GM21717 (cell line): ENCODE data around the gene STIM1.
"Not testable (repeated sequence)": the region's sequence is repeated elsewhere in the genome, so short reads cannot be mapped to it uniquely, and the experiment has no call there.

Experiments
- ATAC-seq: cut with Tn5 transposase; IDR thresholded peaks from one replicate; pipeline ENCODE4 v1.9.1; 2021; ENCODE audit warnings: mild to moderate bottlenecking, moderate library complexity; ENCODE audit not compliant: unreplicated experiment

STIM1 gene

DNA sequence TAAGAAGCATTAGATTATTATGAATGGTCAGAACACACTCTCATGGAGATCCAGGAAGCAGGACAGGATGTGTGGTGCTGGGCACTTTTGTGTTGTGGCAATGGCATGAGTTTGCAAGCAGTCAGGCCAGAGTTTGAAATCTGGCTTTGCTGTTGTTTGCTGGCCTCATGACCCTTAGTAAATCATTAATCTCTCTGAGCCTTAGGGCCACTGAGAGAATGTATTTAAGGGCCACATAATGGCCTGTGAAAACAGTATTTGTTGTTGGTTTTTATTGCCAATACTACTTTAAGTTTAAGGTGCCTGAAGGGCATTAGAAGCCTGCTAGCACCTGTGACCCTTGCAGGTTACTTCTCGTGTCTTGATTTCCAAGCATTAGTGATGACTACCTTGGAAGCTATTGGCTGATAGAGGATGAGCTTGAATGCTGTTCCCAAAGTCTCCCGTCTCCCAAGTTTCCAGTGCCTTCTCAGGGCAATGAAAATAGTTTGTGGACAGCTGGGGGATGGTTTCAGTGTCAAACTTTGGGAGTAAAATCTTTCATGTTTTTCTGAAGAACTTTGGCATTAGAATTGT, 24.6 kb downstream of the STIM1 start:
- ATAC-seq, result no peak

DNA sequence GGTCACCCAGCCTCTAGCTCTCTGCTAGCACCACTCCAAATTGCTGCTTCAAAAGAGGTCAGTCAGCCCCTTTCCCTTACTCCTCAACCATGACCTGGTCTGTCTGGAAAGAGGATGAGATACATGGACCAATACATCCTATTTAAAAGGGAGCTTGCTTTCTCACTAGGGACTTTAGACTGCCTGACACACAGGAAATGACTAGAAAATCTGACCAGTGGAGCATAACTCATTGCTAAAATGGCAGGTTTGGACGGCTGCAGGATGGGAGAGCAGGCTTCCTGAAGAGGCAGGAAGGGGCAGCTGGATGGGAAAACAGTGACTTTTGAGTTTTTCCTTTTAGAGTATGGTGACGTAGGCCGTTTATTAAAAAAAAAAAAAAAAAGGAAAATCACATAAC, 25.3 kb downstream of the STIM1 start:
- ATAC-seq, result no peak

DNA sequence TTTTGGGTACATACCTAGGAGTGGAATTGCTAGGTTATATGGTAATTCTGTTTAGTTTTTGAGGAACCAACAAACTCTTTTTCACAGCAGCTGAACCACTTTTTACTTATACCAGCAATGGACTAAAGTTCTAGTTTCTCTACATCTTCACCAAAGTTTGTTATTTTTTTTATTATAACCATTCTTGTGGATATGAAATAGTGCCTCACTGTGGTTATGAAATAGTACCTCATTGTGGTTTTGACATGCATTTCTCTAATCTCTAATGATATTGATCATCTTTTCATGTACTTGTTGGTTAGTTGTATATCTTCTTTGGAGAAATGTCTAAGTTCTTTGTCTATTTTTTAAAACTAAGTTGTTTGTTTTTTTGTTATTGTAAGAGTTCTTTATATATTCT, 27.2 kb downstream of the STIM1 start:
- ATAC-seq, result no peak

DNA sequence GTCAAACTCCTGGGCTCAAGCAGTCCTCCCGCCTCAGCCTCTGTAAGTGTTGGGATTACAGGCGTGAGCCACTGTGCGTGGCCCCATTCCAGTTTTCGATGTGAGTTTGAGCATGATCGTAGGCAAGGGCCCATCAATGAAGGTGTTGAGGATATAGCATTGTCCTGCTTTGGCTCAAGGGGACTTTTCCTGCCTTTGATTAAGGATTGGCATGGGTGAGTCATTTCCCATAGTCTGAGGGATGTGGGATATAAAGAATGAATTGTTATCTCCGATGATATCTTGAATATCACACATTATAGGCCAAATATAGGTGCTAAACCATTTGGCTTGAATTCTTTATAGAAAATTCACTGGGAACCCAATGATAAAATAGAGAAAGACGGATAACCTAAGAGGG, 30.4 kb downstream of the STIM1 start:
- ATAC-seq, result no peak

DNA sequence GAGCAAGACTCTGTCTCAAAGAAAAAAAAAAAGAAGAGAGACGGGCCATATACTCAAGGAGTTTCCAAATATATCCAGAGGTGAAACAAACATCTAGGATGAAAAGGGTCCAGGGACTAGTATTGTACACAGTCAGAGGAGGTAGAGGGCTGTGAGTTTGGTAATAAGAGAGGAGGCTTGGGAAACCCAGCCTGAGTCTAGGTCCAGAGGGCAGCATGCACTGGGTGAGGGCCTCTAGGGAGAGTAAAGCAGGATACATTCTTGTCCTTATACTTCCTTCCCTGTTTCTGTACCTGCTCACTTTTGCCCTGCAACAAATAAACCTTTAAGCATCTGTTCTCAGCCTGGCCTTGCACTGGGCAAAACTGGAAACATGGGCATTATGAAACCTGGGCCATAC, 31.5 kb downstream of the STIM1 start:
- ATAC-seq, result no peak

DNA sequence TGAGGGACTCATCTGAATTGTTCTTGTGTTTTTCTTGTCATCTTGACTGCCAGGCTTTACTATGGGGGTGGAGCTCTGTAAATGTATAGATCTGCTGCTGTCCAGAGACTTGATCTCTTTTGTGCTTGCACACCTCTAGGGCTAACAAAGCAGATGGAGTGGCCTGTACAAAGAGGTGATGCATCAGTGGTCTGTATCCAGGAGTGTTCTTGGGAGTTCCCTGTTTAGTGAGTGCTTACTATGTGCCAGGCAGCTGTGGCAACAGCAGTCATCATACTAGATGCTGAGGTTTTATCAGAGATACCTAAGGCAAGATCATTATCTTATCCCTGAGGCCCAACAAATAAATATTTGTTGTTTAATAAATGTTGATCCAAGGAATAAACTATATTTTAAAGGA, 33.4 kb downstream of the STIM1 start:
- ATAC-seq, result no peak

DNA sequence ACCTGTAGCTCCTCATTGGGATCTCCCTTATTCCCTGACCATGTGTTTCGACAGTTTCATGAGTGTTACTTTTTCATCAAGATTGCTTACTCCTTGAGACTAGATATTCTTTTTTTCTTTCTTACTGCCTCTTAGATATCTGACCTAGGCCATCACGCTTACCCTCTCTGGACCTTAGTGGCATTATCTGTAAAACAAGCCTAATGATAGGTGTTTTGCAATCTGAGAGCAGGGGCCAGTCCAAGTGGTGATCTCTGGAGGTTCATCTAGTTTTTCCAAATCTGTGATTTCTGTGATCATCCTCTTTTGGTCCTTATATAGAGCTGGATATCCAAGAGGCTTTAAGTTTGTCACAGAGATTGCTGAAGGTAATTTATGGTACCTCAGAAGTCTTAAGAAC, 34.5 kb downstream of the STIM1 start:
- ATAC-seq, result no peak

DNA sequence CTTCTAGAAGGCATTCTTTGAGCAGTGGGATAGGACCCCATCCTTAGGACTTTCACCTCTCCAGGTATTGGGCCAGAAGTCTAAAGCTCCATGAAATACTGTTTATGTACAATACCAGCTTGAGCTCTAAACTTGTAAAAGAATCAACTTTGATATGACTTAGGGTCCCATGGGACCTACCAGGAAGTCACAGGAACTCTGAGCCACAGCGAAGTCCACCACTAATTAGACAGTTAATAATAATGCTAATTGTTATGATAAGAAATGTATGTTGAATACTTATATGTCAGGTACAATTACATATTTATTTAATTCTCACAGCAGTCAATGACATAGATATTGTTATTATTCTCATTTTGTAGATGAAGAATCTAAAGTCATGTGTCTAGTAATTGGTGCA, 35.3 kb downstream of the STIM1 start:
- no peak for ATAC-seq

DNA sequence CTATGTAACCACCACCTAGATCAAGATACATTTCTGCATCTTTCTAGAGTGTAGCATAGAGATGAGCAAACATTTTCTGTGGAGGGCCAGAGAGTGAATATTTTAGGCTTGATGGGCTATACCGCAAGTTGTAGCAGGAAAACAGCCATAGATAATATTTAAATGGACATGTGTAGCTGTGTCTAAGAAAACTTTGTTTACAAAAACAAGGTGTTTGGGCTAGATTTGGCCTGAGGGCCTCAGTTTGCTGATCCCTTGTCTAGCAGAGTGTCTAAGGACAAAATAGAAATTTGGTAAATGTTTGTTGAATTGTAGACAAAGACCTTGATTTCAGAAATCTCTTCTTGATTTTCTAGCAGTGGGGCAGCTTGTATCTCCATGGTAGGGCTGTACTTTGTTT, 36.3 kb downstream of the STIM1 start:
- no peak for ATAC-seq

DNA sequence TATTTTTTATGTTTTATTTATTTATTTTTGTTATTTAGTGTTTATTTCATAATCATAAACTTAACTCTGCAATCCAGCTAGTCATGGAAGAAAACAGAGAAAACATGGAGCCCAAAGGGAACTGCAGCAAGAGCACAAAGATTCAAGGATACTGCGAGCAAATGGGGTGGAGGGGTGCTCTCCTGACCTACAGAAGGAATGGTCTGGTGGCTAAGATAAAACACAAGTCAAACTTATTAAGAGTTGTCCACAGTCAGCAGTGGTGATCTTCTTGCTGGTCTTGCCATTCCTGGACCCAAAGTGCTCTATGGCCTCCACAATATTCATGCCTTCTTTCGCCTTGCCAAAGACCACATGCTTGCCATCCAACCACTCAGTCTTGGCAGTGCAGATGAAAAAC, 36.7 kb downstream of the STIM1 start:
- ATAC-seq, result no peak

DNA sequence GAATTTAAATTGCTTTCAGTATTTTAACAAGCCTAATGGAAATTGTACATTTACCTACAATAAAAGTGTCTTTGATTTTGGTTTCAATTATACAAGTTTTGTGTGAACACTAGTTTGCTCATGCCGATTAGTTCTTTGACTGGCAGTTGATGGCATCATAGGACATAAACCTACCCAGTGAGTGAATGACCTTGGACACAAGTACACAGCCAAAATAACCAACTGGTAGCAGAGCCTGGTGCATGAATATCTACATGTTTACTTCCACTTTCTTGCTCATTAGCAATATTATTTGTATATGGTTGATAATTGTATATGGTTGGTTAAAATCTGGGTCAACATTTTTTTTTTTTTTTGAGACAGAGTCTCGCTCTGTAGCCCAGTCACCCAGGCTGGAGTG, 37.8 kb downstream of the STIM1 start:
- ATAC-seq, result no peak

DNA sequence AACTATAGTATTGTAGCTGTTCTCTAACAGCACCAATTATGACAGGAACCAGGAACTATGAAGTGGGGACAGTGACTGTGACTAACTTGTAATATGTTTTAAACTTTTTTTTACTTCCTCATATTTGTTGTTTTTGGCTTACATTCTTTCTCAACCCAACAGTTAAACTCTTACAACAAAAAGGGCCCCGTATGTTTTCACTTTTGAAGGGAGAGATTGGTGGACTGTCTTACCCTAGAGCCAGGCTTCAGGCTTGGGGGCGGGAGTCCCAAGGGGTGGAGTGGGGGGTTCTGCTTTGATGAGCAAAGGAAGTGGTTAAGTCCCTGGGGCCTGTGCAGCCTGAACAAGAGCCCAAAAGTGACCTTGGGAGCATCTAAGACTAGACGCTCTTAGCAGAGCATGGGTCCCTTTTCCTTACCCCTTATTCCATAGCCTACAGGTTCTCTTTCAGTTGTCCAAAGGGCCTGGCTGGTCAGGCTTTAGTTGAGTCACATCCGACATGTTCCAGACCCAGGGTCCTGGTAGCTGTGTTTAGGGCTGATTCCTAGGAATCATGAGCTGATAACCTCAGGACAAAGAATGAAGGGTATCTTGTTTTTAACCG, 38.8 kb downstream of the STIM1 start:
- ATAC-seq, result peak; percentile 98

DNA sequence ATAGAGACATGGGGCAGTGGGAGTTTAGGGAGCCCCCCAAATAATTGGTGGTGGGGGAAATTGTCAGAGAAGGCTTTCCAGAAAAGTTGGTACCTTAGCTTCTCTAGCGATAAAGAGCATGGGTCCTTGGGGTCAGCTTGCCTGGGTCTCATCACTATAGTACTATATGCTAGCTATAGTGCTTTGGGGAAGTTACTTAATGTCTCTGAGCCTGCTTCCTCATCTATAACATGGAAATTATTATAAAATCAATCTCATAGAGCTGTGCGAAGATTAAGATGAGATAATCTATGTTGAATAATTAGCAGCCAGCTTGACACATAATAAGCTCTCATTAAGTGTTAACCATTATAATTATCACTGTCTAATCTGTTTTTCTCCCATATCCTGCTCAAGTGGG, 41.2 kb downstream of the STIM1 start:
- no peak for ATAC-seq

DNA sequence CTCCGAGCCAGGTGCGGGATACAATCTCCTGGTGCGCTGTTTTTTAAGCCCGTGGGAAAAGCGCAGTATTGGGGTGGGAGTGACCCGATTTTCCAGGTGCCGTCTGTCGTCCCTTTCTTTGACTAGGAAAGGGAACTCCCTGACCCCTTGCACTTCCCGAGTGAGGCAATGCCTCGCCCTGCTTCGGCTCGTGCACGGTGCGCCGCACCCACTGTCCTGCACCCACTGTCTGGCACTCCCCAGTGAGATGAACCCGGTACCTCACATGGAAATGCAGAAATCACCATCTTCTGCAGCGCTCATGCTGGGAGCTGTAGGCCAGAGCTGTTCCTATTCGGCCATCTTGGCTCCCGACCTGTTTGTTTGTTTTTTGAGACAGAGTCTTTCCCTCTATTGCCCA, 44.8 kb downstream of the STIM1 start:
- not testable (repeated sequence) for ATAC-seq

DNA sequence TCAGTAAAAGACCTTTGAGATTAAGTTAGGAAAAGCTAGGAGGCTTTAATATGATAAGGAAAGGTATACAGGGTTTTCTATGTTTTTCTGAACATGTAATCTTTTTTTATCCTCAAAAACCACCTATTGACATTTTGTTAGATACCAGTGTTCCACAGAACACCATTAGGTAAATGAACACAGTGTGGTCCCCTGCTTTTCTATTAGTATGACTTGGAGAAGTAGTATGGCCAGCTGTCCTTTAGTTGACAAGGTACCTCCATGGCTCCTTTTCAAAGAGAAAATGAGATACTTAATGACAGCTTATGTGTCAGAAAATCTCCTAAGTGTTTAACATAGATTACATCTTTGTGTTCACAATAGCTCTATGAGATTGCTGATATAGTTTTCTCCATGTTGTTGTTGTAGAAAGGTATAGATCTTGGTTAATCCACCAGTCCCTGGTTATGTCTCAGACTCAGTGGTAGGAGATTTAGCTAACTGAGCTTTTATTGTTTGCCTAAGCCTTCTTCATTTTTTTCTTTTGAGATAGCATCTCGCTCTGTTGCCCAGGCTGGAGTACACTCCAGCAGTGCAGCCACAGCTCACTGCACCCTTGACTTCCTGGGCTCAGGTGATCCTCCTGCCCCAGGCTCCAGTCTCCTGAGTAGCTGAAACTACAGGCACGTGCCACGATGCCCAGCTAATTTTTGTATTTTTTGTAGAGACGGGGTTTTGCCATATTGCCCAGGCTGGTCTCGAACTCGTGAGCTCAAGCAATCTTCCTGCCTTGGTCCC, 46.0 kb downstream of the STIM1 start:
- ATAC-seq, result no peak

DNA sequence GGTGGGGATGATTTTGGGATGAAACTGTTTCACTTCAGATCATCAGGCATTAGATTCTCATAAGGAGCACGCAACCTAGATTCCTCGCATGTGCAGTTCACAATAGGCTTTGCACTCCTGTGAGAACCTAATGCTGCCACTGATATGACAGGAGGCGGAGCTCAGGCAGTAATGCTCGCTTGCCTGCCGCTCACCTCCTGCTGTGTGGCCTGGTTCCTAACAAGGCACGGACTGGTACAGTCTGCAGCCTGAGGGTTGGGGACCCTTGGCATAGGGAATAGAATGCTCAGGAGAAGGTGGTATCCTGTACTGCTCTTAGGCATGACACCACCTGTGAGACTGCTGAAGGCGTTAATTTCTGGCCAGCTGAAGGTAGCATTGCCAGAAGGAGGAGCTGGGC, 47.0 kb downstream of the STIM1 start:
- ATAC-seq, result no peak

DNA sequence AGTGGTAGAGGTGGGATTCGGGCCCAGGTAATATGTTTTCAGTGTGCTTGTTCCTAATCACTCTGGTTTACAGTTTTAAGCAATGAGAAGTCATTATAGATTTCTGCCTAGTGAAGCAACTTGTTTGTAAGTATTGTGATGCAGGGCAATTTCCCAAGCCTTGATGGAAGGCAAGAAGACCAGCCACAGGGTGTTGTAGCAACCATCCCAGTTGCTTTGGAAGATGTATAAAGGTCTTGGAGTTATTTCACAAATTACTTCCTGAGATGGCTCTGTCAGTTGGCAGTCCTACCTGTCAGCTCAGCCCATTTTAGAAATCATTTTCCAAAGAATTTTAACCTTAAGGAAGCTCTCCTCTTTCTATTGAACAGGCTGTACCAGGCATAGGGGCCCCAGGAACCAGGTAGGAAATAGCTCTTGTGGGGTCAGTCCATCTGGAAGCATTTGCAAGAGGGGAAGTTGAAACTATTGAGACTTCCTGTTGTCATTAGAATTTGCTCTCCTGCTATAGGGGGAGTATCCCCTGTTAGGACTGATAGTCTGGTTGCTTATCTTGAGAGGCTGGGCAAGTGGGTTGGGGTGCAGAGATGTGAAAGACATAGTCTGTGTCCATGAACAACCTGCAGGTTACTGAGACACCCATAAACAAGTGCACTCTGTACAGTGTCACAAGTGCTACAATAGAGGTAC, 47.9 kb downstream of the STIM1 start:
- ATAC-seq, result no peak

DNA sequence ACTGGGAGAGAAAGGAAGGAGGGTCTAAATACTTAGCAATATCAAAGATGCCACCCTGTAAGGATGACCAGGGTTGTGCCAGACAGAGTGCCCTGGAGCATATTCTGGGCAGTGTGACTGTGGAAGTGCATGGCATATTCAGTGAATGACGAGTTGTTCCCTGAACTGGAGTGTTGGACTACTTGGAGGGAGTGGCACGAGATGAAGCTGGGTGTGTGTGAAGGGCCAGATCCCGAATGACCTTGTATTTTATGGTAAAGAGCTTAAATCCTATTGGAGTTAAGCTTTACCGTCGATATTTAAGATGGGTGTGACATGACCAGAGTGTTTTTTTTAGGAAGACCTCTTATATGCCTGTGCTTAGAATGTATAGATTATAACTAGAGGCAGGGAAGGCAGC, 48.8 kb downstream of the STIM1 start:
- ATAC-seq, result no peak

DNA sequence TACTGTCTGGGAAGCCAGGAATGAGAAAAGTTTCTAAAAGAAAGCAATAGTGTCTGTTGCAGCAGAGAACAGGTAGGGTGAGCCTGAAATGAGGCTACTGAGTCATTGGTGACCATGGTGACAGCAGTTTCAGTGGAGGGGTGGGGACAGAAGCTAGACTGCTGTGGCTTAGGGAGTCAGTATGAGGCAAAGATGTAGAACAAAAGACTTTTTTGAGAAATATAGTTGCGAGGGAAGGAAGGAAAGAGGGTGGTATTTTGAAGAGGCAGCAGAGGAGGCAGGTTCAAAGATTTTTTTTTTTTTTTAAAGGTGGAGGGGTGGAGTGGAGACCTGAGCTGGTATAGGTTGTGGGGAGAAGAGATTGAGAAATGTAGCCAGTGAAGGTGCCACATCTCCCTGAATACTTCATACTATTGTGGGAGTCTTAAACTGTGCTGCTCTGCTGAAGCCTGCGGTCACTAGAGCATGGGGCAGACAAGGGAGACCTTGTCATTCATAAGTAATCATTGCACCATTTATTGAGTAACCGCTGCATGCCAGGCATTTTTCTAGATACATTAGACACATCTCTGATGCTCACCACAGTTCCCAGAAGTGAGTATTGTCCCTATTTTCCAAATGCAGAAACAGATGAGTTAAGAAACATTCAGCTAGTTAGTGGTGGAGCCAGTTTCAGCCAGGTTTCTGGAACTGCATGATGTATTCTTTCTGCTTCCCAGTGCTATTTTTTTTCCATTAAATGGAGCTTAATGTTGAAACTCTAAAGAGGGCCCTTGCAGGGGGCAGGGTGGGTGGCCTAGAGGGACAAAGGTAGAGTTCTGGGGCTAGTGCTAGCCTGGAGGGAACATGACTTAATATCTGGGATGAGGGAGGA, 49.9 kb downstream of the STIM1 start:
- peak; percentile 85 for ATAC-seq

DNA sequence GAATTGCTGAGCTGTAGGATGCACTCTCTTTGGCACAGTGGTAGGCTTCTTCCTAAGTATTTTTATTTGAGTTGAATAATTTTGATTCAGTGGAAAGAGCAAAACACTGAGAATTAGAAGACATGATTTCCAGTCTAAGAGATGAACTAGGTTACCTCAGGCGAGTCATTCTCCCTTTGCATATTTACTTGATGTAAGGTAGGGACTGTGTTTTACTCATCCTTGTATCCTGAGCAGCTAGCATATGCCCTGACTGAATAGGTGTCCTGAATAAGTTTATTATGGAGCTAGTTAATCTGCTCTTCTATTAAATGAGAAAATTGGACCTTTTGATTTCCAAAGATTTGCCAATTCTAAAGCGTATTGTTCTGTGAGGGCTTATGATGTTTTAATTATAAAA, 50.7 kb downstream of the STIM1 start:
- ATAC-seq, result no peak

DNA sequence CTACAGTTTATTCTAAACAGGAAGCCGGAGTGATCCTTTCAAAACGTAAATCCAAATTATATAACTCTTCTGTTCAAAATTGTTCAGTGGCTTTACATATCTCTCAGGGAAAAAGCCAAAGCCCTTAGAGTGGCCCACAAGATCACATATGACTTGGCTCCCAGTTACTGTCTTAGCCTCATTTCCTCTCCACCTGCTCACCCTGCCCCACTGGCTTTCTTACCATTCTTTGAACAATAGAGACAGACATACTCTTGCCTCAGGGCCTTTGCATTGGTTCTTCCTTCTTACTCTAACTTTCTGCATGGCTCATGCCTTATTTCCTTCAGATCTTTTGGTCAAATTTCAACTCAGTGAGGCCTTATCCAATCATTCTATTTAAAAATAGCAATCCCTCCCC, 52.1 kb downstream of the STIM1 start:
- no peak for ATAC-seq
